Adrenal gland (tissue), 5 donors: ENCODE results near the gene IL17RC.

Source experiments
- CTCF ChIP-seq, 6 experiments: fragments of 450-650 bp in 4 of 6; fragments of 200-600 bp in 2 of 6; sonication (generic) in 1 of 6; IDR thresholded peaks; 1 replicate in 5 of 6; 2 replicates in 1 of 6; pipeline versions ENCODE4 v1.5.1 to v1.8.0; 2016 to 2021; ENCODE audit warnings: antibody characterized with exemption in 6 of 6, mild to moderate bottlenecking in 2 of 6, moderate library complexity in 1 of 6
- POLR2A ChIP-seq, 2 donors: fragments of 450-650 bp; IDR thresholded peaks; one replicate each; pipeline ENCODE4 v1.6.1; 2017; ENCODE audit warnings: antibody characterized with exemption in 2 of 2, mild to moderate bottlenecking in 2 of 2, moderate library complexity in 1 of 2
- donor health status: DM: no; HTN: no; CAD: no.

- no peak for TF ChIP-seq CTCF (IDR thresholded peaks at IDR 0.05)
- TF ChIP-seq POLR2A (IDR thresholded peaks at IDR 0.05): no peak
Measured at GRCh38 chr3:9951962-9952805, 35.3 kb downstream of the IL17RC start, which contains the start of gene PRRT3.
